K562 (cell line): Measurements from ENCODE around the gene CAPZB. TPM values are rescaled to one million over a fixed set of nuclear protein-coding genes. Genes with fewer than 3 reads are reported as not detected.

Experiments used
- ATAC-seq: fragments of 200-7000 bp; cut with Tn5 transposase; 3 replicates; pipeline ENCODE4 v1.9.1; 2020; ENCODE audit warnings: moderate library complexity
- BruUV-seq: library from RNA; stranded (reverse); fragments of 400-500 nt; replicated peaks from 2 replicates; lab custom pipeline; 2021; lab: Mats Ljungman, UMichigan
- CTCF ChIA-PET: fragments of 300-600 bp; formaldehyde crosslinking; extraction: SDS; loops from one replicate; lab custom pipeline; 2021; ENCODE audit warnings: low intra/inter-chr PET ratio; lab: Yijun Ruan, JAX
- POLR2A ChIA-PET: fragments of 300-600, 350-650 bp; sonication (Branson Sonifier 250); formaldehyde crosslinking; extraction: SDS; loops from one replicate; lab custom pipeline; 2021; ENCODE audit warnings: antibody characterized with exemption, inconsistent platforms; lab: Yijun Ruan, JAX
- DNase-seq, 4 experiments: peaks; one replicate each; pipeline versions ENCODE4 v3.0.0 to v3.0.0-alpha.2; 2011 to 2018; ENCODE audit warnings: low spot score in 3 of 4, mixed read lengths in 3 of 4; ENCODE audit errors: extremely low read depth in 1 of 4
- FAIRE-seq: peaks from 2 replicates; lab custom pipeline; 2011; peaks lifted over from hg19 to GRCh38; lab: Jason Lieb, UNC
- H2AFZ ChIP-seq: 2 replicates; pipeline ENCODE4 v1.6.0; 2011; ENCODE audit warnings: low read depth, low read length, control low read depth, inconsistent platforms
- H3K27ac ChIP-seq: fragments of 200-600 bp; 3 replicates; pipeline ENCODE4 v1.8.0; 2011; ENCODE audit warnings: low read depth, mild to moderate bottlenecking, control low read depth, inconsistent platforms, low read length, moderate library complexity, mixed read lengths; ENCODE audit errors: extremely low read depth
- H3K27me3 ChIP-seq, 2 experiments: fragments of 300-600 bp in 1 of 2; 2 replicates in 1 of 2; 3 replicates in 1 of 2; pipeline versions ENCODE4 v1.6.0 to v1.8.0; 2011; ENCODE audit warnings: inconsistent platforms in 2 of 2, low read length in 2 of 2, mild to moderate bottlenecking in 1 of 2, mixed read lengths in 1 of 2, moderate library complexity in 1 of 2; ENCODE audit not compliant: control insufficient read depth in 2 of 2, insufficient read depth in 2 of 2
- H3K36me3 ChIP-seq: fragments of 300-600 bp; 3 replicates; pipeline ENCODE4 v1.8.0; 2011; ENCODE audit warnings: mild to moderate bottlenecking, low read length, inconsistent platforms; ENCODE audit not compliant: control insufficient read depth, insufficient read depth
- H3K4me1 ChIP-seq, 2 experiments: fragments of 200-600 bp in 1 of 2; replicated peaks in 1 of 2; 2 replicates in 1 of 2; 3 replicates in 1 of 2; pipeline versions ENCODE4 v1.5.1 to v1.8.0; 2011; ENCODE audit warnings: inconsistent platforms in 2 of 2, low read length in 2 of 2, mild to moderate bottlenecking in 1 of 2, mixed read lengths in 1 of 2, moderate library complexity in 1 of 2; ENCODE audit not compliant: control insufficient read depth in 2 of 2, insufficient read depth in 2 of 2
- H3K4me2 ChIP-seq: 2 replicates; pipeline ENCODE4 v1.6.1; 2011; ENCODE audit warnings: low read length, control low read depth, inconsistent platforms, mixed read lengths; ENCODE audit not compliant: insufficient read depth
- H3K4me3 ChIP-seq: fragments of 200-600 bp; sonication (generic), shearing (Covaris generic); 2 replicates; pipeline ENCODE4 v1.5.1; 2016; ENCODE audit warnings: control low read depth, inconsistent platforms
- H3K79me2 ChIP-seq: fragments of 200-600 bp; 3 replicates; pipeline ENCODE4 v1.8.0; 2011; ENCODE audit warnings: low read length, inconsistent platforms; ENCODE audit not compliant: control insufficient read depth, insufficient read depth
- H3K9ac ChIP-seq, 2 experiments: 2 replicates each; pipeline versions ENCODE4 v1.6.0 to v1.6.1; 2011; ENCODE audit warnings: low read depth in 2 of 2, low read length in 2 of 2, control low read depth in 1 of 2, inconsistent platforms in 1 of 2, mild to moderate bottlenecking in 1 of 2, mixed read lengths in 1 of 2; ENCODE audit not compliant: insufficient read depth in 1 of 2
- H3K9me1 ChIP-seq: one replicate; pipeline ENCODE4 v1.6.0; 2011; ENCODE audit warnings: inconsistent platforms, mild to moderate bottlenecking, low read length, moderate library complexity; ENCODE audit not compliant: control insufficient read depth, insufficient read depth
- H3K9me3 ChIP-seq: replicated peaks from 2 replicates; pipeline ENCODE4 v1.5.1; 2011; ENCODE audit warnings: low read depth, low read length, inconsistent platforms; ENCODE audit not compliant: control insufficient read depth, insufficient read depth
- H4K20me1 ChIP-seq: replicated peaks from 2 replicates; pipeline ENCODE4 v1.6.1; 2011; ENCODE audit warnings: low read length, inconsistent platforms, mixed read lengths; ENCODE audit not compliant: control insufficient read depth, insufficient read depth
- BACH1 ChIP-seq: fragments of 200-800 bp; sonication (Bioruptor generic); IDR thresholded peaks from 2 replicates; pipeline ENCODE4 v1.6.1; 2016; ENCODE audit warnings: missing genetic modification characterization, missing compliant biosample characterization
- BDP1 ChIP-seq: IDR thresholded peaks from 3 replicates; pipeline ENCODE4 v1.6.1; 2011; ENCODE audit not compliant: insufficient read length, insufficient read depth
- CBX8 ChIP-seq: fragments of 200-600 bp; sonication (generic); IDR thresholded peaks from 2 replicates; pipeline ENCODE4 v1.6.1; 2012; ENCODE audit warnings: borderline replicate concordance, mixed run types, low read depth, mild to moderate bottlenecking, moderate library complexity, mixed read lengths, low read length, control low read depth, inconsistent platforms; ENCODE audit not compliant: poor library complexity, severe bottlenecking; ENCODE audit errors: extremely low read depth
- CEBPG ChIP-seq, 3 experiments: fragments of 200-800 bp in 1 of 3; sonication (Bioruptor generic) in 1 of 3; sonication (generic) in 1 of 3; formaldehyde crosslinking in 1 of 3; IDR thresholded peaks in 2 of 3; conservative IDR thresholded peaks in 1 of 3; 2 replicates each; pipeline versions ENCODE4 v1.6.1 to v1.8.0; 2016 to 2022; ENCODE audit warnings: missing compliant biosample characterization in 2 of 3, missing genetic modification characterization in 2 of 3, mild to moderate bottlenecking in 1 of 3, missing genetic modification reagents in 1 of 3
- ELF4 ChIP-seq: fragments of 450-650 bp; formaldehyde crosslinking; IDR thresholded peaks from 2 replicates; pipeline ENCODE4 v1.4.0; 2022; ENCODE audit warnings: missing genetic modification characterization
- HSF4 ChIP-seq: fragments of 250-450 bp; sonication (Bioruptor Pico); IDR thresholded peaks from 2 replicates; pipeline ENCODE4 v2.1.2; 2022; ENCODE audit warnings: mild to moderate bottlenecking, moderate library complexity, borderline replicate concordance
- MBD2 ChIP-seq: sonication (generic); IDR thresholded peaks from 2 replicates; pipeline ENCODE4 v1.6.1; 2016; ENCODE audit warnings: low read depth, borderline replicate concordance
- NCOR1 ChIP-seq: fragments of 450-650 bp; IDR thresholded peaks from 2 replicates; pipeline ENCODE4 v1.6.1; 2016; ENCODE audit warnings: mild to moderate bottlenecking, moderate library complexity
- NR2C2 ChIP-seq, 2 experiments: fragments of 200-800 bp in 1 of 2; sonication (Bioruptor generic) in 1 of 2; sonication (generic) in 1 of 2; formaldehyde crosslinking in 1 of 2; IDR thresholded peaks; 2 replicates each; pipeline versions ENCODE4 v1.6.1 to v1.8.0; 2016 to 2022; ENCODE audit warnings: mild to moderate bottlenecking in 1 of 2, missing compliant biosample characterization in 1 of 2, missing genetic modification characterization in 1 of 2, missing genetic modification reagents in 1 of 2
- RFX1 ChIP-seq: fragments of 450-650 bp; IDR thresholded peaks from 2 replicates; pipeline ENCODE4 v1.6.1; 2016; ENCODE audit warnings: mild to moderate bottlenecking, moderate library complexity
- TBP ChIP-seq: optimal IDR thresholded peaks from 2 replicates; pipeline ENCODE3; 2011; ENCODE audit warnings: low read depth, low read length, improper control_type of control experiment
- ZEB2 ChIP-seq: fragments of 450-650 bp; IDR thresholded peaks from 2 replicates; pipeline ENCODE4 v1.6.1; 2016
- ZNF23 ChIP-seq: fragments of 250-450 bp; sonication (Bioruptor Pico); IDR thresholded peaks from 2 replicates; pipeline ENCODE4 v1.4.0; 2020; ENCODE audit warnings: mild to moderate bottlenecking
- ZNF589 ChIP-seq: fragments of 200-800 bp; sonication (Bioruptor generic); IDR thresholded peaks from 2 replicates; pipeline ENCODE4 v1.6.1; 2016; ENCODE audit warnings: low read depth, missing genetic modification characterization, missing compliant biosample characterization
- ZNF668 ChIP-seq: fragments of 250-450 bp; sonication (Bioruptor Pico); IDR thresholded peaks from 2 replicates; pipeline ENCODE4 v1.8.0; 2022; ENCODE audit warnings: mild to moderate bottlenecking, inconsistent platforms
- ZNF699 ChIP-seq: fragments of 250-450 bp; sonication (Bioruptor Pico); IDR thresholded peaks from 2 replicates; pipeline ENCODE4 v1.8.0; 2021; ENCODE audit warnings: mild to moderate bottlenecking, moderate library complexity; ENCODE audit not compliant: insufficient replicate concordance
- WGBS: fragments of 100-300 bp; shearing (Covaris generic); methylation state at CpG from one replicate; pipeline ENCODE4 v1.1.6; 2016; ENCODE audit warnings: low coverage, mixed read lengths; ENCODE audit not compliant: insufficient coverage; ENCODE audit errors: missing lambda C conversion rate; 5-methylcytosine and 5-hydroxymethylcytosine counted together
- in situ Hi-C: fragments of 300-500 bp; cut with MboI; formaldehyde crosslinking; loops from 4 replicates; pipeline ENCODE4 v1.15.0; 2018; ENCODE audit warnings: inconsistent platforms, mixed read lengths
- intact Hi-C: fragments of 100-400 bp; cut with micrococcal nuclease; formaldehyde crosslinking; loops from 2 replicates; pipeline ENCODE4 v1.14.2; 2022
- polyA plus RNA-seq, 8 experiments: library from polyadenylated mRNA; depleted of rRNA in 4 of 8; stranded (reverse) in 5 of 8; unstranded in 3 of 8; fragments of >200 nt; fragmentation: Nextera tagmentation in 2 of 8; fragmentation: Illumina TruSeq in 1 of 8; extraction: Ambion mirVana in 2 of 8; extraction: Trizol in 1 of 8; gene quantifications; 2 replicates each; pipeline versions ENCODE4 v1.2.1 to v1.2.3, GENCODE V29; 2011 to 2014; ENCODE audit warnings: inconsistent platforms in 1 of 8, missing spikeins in 1 of 8
- total RNA-seq, 7 experiments: library from RNA; depleted of rRNA in 6 of 7; stranded (reverse); fragments of >200 nt in 6 of 7; fragmentation: Illumina TruSeq in 2 of 7; extraction: Trizol in 2 of 7; gene quantifications; 2 replicates each; pipeline versions ENCODE4 v1.2.1 to v1.2.3, GENCODE V29; 2011 to 2021; ENCODE audit warnings: low replicate concordance in 1 of 7
- TF ChIP-seq, protein P1 (sequence below), 2 experiments: fragments of 450-650 bp in 1 of 2; sonication (generic) in 1 of 2; formaldehyde crosslinking in 1 of 2; IDR thresholded peaks in 1 of 2; conservative IDR thresholded peaks in 1 of 2; 2 replicates each; pipeline versions ENCODE4 v1.6.1 to v1.8.1; 2016 to 2023; ENCODE audit warnings: mild to moderate bottlenecking in 2 of 2, moderate library complexity in 2 of 2, inconsistent platforms in 1 of 2, missing genetic modification reagents in 1 of 2
- TF ChIP-seq, protein P2 (sequence below): fragments of 450-650 bp; IDR thresholded peaks from 2 replicates; pipeline ENCODE4 v1.6.1; 2016; ENCODE audit warnings: borderline replicate concordance

The CAPZB gene
- total and polyA plus RNA-seq, 9 of the 15 experiments (the other 6 are each of a cell fraction or from before 2014, with no cell fraction given): 57.6 to 297 (median 125) TPM

DNA sequence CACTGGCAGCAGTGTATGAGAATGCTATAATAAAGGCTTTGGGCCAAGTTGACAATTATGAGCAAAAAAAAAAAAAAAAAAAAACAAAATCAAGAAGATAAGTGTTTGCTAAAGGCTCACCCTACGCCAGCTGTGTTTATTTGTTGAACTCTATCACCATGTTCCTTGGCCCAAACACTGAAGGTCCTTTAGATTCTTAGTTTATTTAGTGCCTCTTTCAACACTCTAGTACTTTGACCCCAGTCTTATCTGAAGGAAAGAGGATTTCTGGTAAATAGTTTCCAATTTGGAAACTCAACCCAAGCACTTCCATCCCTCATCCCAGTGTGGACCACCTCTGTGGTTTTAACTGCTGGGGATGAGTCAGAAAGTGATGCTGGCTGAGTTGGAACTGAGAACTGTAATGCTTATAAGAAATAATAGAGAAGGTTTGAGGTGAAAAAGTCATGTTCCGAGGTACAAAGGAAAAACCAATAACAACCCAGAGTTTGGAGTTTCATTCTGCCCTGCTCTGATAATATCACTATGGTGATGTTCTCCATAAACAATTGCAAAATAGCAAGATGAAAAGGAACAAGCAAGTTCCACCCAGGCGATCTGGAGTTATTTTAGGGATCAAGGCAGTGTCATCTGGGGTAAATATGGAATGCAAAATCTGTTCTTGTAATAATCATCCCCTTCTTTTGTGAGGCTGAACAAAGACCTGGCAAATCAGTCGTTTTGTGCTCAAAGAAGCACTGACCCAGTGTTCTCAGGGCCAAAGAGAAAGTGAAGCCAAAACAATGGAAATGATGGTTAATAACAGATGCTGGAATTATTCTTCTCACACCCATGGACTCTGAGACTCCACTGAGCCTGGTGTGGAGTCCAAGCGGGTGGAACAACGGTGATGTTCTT, 19.7 kb upstream of the CAPZB start:
- WGBS: 14% methylated on average over 6 of the region's 6 CpGs
- Histone ChIP-seq H4K20me1 (no peaks in the 10 kb centered on the region), H2AFZ (no peak overlapping the region; the same call in 1 of the 2 replicates), H3K4me1 (peaks cover 4 to 33% of the 10 kb centered on the region in 2 experiments; a peak in 4 of 5 replicates), H3K27ac (no peak overlapping the region), H3K4me3 (no peak overlapping the region), H3K9me1 (no peaks in the 10 kb centered on the region), H3K4me2 (0 out of 2 replicates have a peak overlapping the region, but pooled peaks have one; percentile 23), H3K79me2 (no peaks in the 10 kb centered on the region), H3K9me3 (no peaks in the 10 kb centered on the region), H3K27me3 (no peaks in the 10 kb centered on the region), H3K9ac (no peak overlapping the region), H3K36me3 (no peaks in the 10 kb centered on the region)
- intact Hi-C loops: no loop called here
- no TSS peak for BruUV-seq
- FAIRE-seq: no peak
- ChIA-PET POLR2A (interaction anchor here (0.7 to 0.9 kb wide), 4 partner anchors 13 to 1293 kb away, joined by 3 read pairs; no protein-coding TSS in a partner anchor), CTCF (no interaction called here)
- DNase-seq: no peak
- no peak for ATAC-seq
- in situ Hi-C loops: no loop called here
- TF ChIP-seq MBD2 (no peak), ZNF668 (CRISPR knock-in tag) (no peak), ZNF23 (CRISPR knock-in tag) (no peak), HSF4 (CRISPR knock-in tag) (no peak), ZNF699 (CRISPR knock-in tag) (no peak), NR2C2 (CRISPR knock-in tag; IDR thresholded peaks at IDR 0.05) (no peak), NR2C2 (tag; IDR thresholded peaks at IDR 0.05) (peak; percentile 73), TBP (no peak), BDP1 (no peak), ELF4 (CRISPR knock-in tag) (no peak), CEBPG (CRISPR knock-in tag; IDR thresholded peaks at IDR 0.05) (no peak), CEBPG (tag; conservative IDR thresholded peaks at IDR 0.05 in 1 of 2, IDR thresholded peaks at IDR 0.05 in 1 of 2) (peak in 1 of 2 experiments; percentile 38; a peak in 3 of 4 replicates), CBX8 (no peak), NCOR1 (no peak), ZEB2 (no peak), RFX1 (0 out of 2 replicates have a peak, but pooled peaks have one; percentile 25), ZNF589 (CRISPR knock-in tag) (no peak), BACH1 (no peak)
- TF ChIP-seq, protein P1, sequence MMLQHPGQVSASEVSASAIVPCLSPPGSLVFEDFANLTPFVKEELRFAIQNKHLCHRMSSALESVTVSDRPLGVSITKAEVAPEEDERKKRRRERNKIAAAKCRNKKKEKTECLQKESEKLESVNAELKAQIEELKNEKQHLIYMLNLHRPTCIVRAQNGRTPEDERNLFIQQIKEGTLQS (IDR thresholded peaks at IDR 0.05): peak; percentile 32; the same call in 1 of the 2 replicates
- TF ChIP-seq, protein P1 (CRISPR knock-in tag; conservative IDR thresholded peaks at IDR 0.05): no peak
- TF ChIP-seq, protein P2, sequence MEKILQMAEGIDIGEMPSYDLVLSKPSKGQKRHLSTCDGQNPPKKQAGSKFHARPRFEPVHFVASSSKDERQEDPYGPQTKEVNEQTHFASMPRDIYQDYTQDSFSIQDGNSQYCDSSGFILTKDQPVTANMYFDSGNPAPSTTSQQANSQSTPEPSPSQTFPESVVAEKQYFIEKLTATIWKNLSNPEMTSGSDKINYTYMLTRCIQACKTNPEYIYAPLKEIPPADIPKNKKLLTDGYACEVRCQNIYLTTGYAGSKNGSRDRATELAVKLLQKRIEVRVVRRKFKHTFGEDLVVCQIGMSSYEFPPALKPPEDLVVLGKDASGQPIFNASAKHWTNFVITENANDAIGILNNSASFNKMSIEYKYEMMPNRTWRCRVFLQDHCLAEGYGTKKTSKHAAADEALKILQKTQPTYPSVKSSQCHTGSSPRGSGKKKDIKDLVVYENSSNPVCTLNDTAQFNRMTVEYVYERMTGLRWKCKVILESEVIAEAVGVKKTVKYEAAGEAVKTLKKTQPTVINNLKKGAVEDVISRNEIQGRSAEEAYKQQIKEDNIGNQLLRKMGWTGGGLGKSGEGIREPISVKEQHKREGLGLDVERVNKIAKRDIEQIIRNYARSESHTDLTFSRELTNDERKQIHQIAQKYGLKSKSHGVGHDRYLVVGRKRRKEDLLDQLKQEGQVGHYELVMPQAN: no peak
